OCI-LY1 (cell line): Measurements from ENCODE around the gene ENOX2.

Source experiments
- CTCF ChIP-seq: fragments of 200-600 bp; sonication (generic), shearing (Covaris generic); IDR thresholded peaks from 2 replicates; pipeline ENCODE4 v1.5.1; 2017; ENCODE audit warnings: mild to moderate bottlenecking, antibody characterized with exemption, low read length, moderate library complexity, mixed read lengths
- EZH2 ChIP-seq: fragments of 200-600 bp; sonication (generic), shearing (Covaris generic); IDR thresholded peaks from 2 replicates; pipeline ENCODE4 v1.8.0; 2017; ENCODE audit warnings: borderline replicate concordance, mixed run types, mild to moderate bottlenecking, antibody characterized with exemption, low read length, moderate library complexity, mixed read lengths

- no peak for TF ChIP-seq CTCF
- no peak for TF ChIP-seq EZH2
These were observed 133.2 kb downstream of the ENOX2 start for GRCh38 chrX:130769835-130770234.
